ENCODE data around the gene ABCA7. TPM values are rescaled to one million over a fixed set of nuclear protein-coding genes. Genes with fewer than 3 reads are reported as not detected.
A peak's percentile ranks its signal among the peaks of the same experiment; 100 is the strongest.

The ABCA7 gene
- total and polyA plus RNA-seq, 2 of the 13 experiments (the other 11 are each of a cell fraction or from before 2014, with no cell fraction given), result 4.4 to 32.4 TPM

DNA sequence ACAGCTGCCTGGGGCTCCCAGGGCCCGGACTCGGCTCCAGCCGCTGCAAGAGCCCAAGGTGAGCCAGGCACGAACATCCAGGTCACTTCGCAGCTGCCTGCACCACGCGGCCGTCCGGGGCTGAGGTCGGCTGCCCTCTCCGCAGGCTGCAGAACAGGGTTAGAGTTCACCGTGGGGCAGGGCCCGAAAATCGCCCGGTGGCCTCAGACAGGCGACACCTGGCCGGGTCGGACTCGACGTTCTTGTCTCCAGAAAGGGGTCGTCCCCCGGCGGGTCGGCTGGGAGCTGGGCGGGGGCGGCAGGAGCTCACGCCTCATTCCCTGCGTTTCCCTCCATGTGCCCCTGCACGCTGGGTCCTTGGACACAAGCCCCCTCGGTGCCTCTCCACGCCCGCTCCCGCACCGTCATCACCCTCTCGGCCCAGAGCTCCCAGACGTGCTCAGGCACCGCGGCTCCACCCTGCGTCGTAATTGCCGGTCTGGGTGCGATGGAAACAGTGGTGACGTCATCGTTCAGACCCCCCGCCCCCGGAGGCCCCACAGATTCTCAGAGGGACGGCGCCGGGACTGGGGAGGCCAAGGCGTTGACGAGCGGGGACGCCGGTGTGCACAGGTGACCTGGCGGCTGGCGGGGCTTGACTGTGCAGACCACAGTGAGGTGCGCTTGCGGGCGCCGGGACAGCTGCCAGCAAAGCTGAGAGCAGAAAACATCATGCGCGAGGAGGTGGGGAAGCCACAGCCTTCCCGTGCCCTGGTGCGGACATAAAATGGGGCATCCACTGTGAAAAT, 43.7 kb upstream of the ABCA7 start (continued):
- TF ChIP-seq POLR2AphosphoS5 (IDR thresholded peaks at IDR 0.05; ENCODE audit: low read depth, low read length), result no peak; the same call in 1 of the 2 replicates
- TF ChIP-seq, protein P1, sequence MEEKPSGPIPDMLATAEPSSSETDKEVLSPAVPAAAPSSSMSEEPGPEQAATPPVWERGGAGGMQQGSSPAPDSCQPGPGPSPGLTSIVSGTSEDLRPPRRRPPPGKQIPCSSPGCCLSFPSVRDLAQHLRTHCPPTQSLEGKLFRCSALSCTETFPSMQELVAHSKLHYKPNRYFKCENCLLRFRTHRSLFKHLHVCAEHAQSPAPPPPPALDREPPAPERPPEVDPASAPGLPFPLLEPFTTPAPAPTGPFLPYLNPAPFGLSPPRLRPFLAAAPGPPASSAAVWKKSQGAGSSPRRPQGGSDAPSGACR (CRISPR knock-in tag; IDR thresholded peaks at IDR 0.05), result no peak
- TF ChIP-seq ZNF329 (CRISPR knock-in tag; IDR thresholded peaks at IDR 0.05; ENCODE audit: low read depth), result no peak
- TF ChIP-seq AGO1 (IDR thresholded peaks at IDR 0.05; ENCODE audit: low read depth, low read length, poor library complexity, severe bottlenecking), result peak; percentile 98
- TF ChIP-seq ZNF550 (CRISPR knock-in tag; IDR thresholded peaks at IDR 0.05; ENCODE audit: borderline replicate concordance), result no peak
- TF ChIP-seq ZSCAN20 (CRISPR knock-in tag; IDR thresholded peaks at IDR 0.05; ENCODE audit: borderline replicate concordance), result no peak
- TF ChIP-seq GPBP1L1 (CRISPR knock-in tag; IDR thresholded peaks at IDR 0.05), result no peak
- no peak for TF ChIP-seq ZNF496 (CRISPR knock-in tag; IDR thresholded peaks at IDR 0.05; ENCODE audit: insufficient replicate concordance)
- no peak for TF ChIP-seq ZNF101 (CRISPR knock-in tag; IDR thresholded peaks at IDR 0.05; ENCODE audit: borderline replicate concordance, low read depth)
- no peak for TF ChIP-seq E2F5 (CRISPR knock-in tag; conservative IDR thresholded peaks at IDR 0.05)
- peak; percentile 67; the same call in 1 of the 2 replicates for TF ChIP-seq POLR2G (IDR thresholded peaks at IDR 0.05; ENCODE audit: low read depth, low read length)
- 0 out of 2 replicates have a peak, but pooled peaks have one; percentile 18 for TF ChIP-seq BORCS8-MEF2B (CRISPR knock-in tag; IDR thresholded peaks at IDR 0.05)
- TF ChIP-seq KLF12 (CRISPR knock-in tag; IDR thresholded peaks at IDR 0.05; ENCODE audit: borderline replicate concordance), result no peak
- TF ChIP-seq, protein P2, sequence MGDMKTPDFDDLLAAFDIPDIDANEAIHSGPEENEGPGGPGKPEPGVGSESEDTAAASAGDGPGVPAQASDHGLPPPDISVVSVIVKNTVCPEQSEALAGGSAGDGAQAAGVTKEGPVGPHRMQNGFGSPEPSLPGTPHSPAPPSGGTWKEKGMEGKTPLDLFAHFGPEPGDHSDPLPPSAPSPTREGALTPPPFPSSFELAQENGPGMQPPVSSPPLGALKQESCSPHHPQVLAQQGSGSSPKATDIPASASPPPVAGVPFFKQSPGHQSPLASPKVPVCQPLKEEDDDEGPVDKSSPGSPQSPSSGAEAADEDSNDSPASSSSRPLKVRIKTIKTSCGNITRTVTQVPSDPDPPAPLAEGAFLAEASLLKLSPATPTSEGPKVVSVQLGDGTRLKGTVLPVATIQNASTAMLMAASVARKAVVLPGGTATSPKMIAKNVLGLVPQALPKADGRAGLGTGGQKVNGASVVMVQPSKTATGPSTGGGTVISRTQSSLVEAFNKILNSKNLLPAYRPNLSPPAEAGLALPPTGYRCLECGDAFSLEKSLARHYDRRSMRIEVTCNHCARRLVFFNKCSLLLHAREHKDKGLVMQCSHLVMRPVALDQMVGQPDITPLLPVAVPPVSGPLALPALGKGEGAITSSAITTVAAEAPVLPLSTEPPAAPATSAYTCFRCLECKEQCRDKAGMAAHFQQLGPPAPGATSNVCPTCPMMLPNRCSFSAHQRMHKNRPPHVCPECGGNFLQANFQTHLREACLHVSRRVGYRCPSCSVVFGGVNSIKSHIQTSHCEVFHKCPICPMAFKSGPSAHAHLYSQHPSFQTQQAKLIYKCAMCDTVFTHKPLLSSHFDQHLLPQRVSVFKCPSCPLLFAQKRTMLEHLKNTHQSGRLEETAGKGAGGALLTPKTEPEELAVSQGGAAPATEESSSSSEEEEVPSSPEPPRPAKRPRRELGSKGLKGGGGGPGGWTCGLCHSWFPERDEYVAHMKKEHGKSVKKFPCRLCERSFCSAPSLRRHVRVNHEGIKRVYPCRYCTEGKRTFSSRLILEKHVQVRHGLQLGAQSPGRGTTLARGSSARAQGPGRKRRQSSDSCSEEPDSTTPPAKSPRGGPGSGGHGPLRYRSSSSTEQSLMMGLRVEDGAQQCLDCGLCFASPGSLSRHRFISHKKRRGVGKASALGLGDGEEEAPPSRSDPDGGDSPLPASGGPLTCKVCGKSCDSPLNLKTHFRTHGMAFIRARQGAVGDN (CRISPR knock-in tag; IDR thresholded peaks at IDR 0.05), result peak; percentile 50
- TF ChIP-seq SRSF9 (IDR thresholded peaks at IDR 0.05; ENCODE audit: borderline replicate concordance, insufficient read depth, low read depth, low read length, poor library complexity, severe bottlenecking), result no peak
- TF ChIP-seq NCOA1 (CRISPR knock-in tag; IDR thresholded peaks at IDR 0.05), result no peak
- TF ChIP-seq RARA (CRISPR knock-in tag; IDR thresholded peaks at IDR 0.05), result no peak
- TF ChIP-seq CC2D1A (CRISPR knock-in tag; IDR thresholded peaks at IDR 0.05), result no peak
- TF ChIP-seq KDM3A (CRISPR knock-in tag; IDR thresholded peaks at IDR 0.05; ENCODE audit: low read depth), result no peak
- TF ChIP-seq ZNF776 (CRISPR knock-in tag; IDR thresholded peaks at IDR 0.05), result no peak
- TF ChIP-seq KAT2B (IDR thresholded peaks at IDR 0.05; ENCODE audit: borderline replicate concordance, low read depth, low read length), result no peak

Measured in HepG2 (cell line).